CD4-positive, alpha-beta T cell treated with Interleukin-10 for 1 hour (primary cell): ENCODE measurements around the gene GRPEL2.
"Not testable (repeated sequence)": the region's sequence is repeated elsewhere in the genome, so short reads cannot be mapped to it uniquely, and the experiment has no call there.

Source experiments
- DNase-seq: peaks from one replicate; pipeline ENCODE4 v3.0.0-alpha.2; 2020

The GRPEL2 gene

GRCh38 chr5:149379818-149380374, 34.6 kb downstream of the GRPEL2 start:
- DNase-seq, result no peak

- DNase-seq, result no peak
Observed at GRCh38 chr5:149380466-149381121, 35.3 kb downstream of the GRPEL2 start.

- no peak for DNase-seq
Observed at GRCh38 chr5:149381261-149381985, 36.1 kb downstream of the GRPEL2 start.

- DNase-seq, result peak; percentile 68
Observed at GRCh38 chr5:149381986-149382338, 36.7 kb downstream of the GRPEL2 start.

- no peak for DNase-seq
Observed at GRCh38 chr5:149382517-149383220, 37.4 kb downstream of the GRPEL2 start.

- no peak for DNase-seq
Observed at GRCh38 chr5:149383399-149383798, 38.1 kb downstream of the GRPEL2 start.

- no peak for DNase-seq
Observed at GRCh38 chr5:149386166-149386565, 40.9 kb downstream of the GRPEL2 start.

GRCh38 chr5:149387081-149387631, 41.9 kb downstream of the GRPEL2 start:
- no peak for DNase-seq

GRCh38 chr5:149387982-149388381, 42.7 kb downstream of the GRPEL2 start:
- DNase-seq, result no peak

- DNase-seq, result no peak
Observed at GRCh38 chr5:149388498-149389190, 43.3 kb downstream of the GRPEL2 start.

GRCh38 chr5:149389552-149390495, 44.5 kb downstream of the GRPEL2 start:
- DNase-seq, result no peak

GRCh38 chr5:149391076-149391475, 45.8 kb downstream of the GRPEL2 start:
- not testable (repeated sequence) for DNase-seq

- DNase-seq, result no peak
Observed at GRCh38 chr5:149391524-149391923, 46.2 kb downstream of the GRPEL2 start.

- no peak for DNase-seq
Observed at GRCh38 chr5:149392718-149393117, 47.4 kb downstream of the GRPEL2 start.

GRCh38 chr5:149394996-149395395, 49.7 kb downstream of the GRPEL2 start:
- not testable (repeated sequence) for DNase-seq

GRCh38 chr5:149397530-149397929, 52.2 kb downstream of the GRPEL2 start:
- DNase-seq, result no peak

GRCh38 chr5:149398747-149399266, 53.5 kb downstream of the GRPEL2 start:
- not testable (repeated sequence) for DNase-seq

GRCh38 chr5:149399775-149400174, 54.5 kb downstream of the GRPEL2 start:
- DNase-seq, result no peak

GRCh38 chr5:149400304-149400703, 55.0 kb downstream of the GRPEL2 start:
- no peak for DNase-seq

- no peak for DNase-seq
Observed at GRCh38 chr5:149401051-149401450, 55.8 kb downstream of the GRPEL2 start.

GRCh38 chr5:149402291-149402690, 57.0 kb downstream of the GRPEL2 start:
- DNase-seq, result no peak
